Measurements from ENCODE around the gene SLC52A1.

The SLC52A1 gene

GRCh38 chr17:4986403-4986802, 48.8 kb downstream of the SLC52A1 start:
- peak overlapping the region; percentile 87 for H3K27ac ChIP-seq
- TF ChIP-seq CTCF (conservative IDR thresholded peaks at IDR 0.05; ENCODE audit: low read depth) = no peak
- DNase-seq (ENCODE audit: low spot score) = peak; percentile 19
- CTCF ChIA-PET = interaction anchor here (0.7 to 2.0 kb wide), 4 partner anchors 33 to 399 kb away, joined by 3 to 9 read pairs (median 4); no protein-coding TSS in a partner anchor
- POLR2A ChIA-PET (ENCODE audit: low non-redundant PET) = interaction anchor here (0.7 to 1.7 kb wide), 2 partner anchors 17 to 38 kb away, joined by 3 to 10 read pairs; partner anchors contain the start of gene PFN1
